K562 (cell line): Measurements from ENCODE around the gene PCBP3.
A peak's percentile ranks its signal among the peaks of the same experiment; 100 is the strongest.

Experiments used
- NFIC ChIP-seq: fragments of 450-650 bp; IDR thresholded peaks from 2 replicates; pipeline ENCODE4 v1.6.1; 2017; ENCODE audit warnings: mild to moderate bottlenecking, inconsistent platforms
- RHOXF2B ChIP-seq: fragments of 250-450 bp; sonication (Bioruptor Pico); conservative IDR thresholded peaks from 2 replicates; pipeline ENCODE4 v1.5.1; 2021
- ZNF717 ChIP-seq: fragments of 250-450 bp; sonication (Bioruptor Pico); IDR thresholded peaks from 2 replicates; pipeline ENCODE4 v1.5.0; 2021
- TF ChIP-seq, protein P1 (sequence below): fragments of 450-650 bp; IDR thresholded peaks from 2 replicates; pipeline ENCODE4 v1.6.1; 2016

DNA sequence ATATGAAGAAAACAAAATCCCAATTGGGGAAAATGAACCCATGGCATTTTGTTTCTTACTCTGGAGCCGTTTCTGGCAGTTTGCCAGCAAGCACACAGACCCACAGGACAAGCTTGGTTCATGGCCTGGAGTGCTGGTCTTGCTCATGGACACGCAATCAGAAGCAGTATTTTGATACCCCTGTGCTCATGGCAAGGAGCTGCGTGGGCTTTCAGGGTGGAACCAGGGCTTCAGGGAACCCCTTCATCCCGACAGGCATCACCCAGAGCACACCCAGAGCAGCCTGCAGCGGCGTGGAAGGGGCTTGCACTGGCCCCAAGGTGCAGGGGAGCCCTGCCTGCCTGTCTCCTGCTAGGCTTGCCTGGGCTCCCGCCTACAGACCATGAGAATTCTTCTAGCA lies 45.4 kb upstream of the PCBP3 start:
- TF ChIP-seq, protein P1, sequence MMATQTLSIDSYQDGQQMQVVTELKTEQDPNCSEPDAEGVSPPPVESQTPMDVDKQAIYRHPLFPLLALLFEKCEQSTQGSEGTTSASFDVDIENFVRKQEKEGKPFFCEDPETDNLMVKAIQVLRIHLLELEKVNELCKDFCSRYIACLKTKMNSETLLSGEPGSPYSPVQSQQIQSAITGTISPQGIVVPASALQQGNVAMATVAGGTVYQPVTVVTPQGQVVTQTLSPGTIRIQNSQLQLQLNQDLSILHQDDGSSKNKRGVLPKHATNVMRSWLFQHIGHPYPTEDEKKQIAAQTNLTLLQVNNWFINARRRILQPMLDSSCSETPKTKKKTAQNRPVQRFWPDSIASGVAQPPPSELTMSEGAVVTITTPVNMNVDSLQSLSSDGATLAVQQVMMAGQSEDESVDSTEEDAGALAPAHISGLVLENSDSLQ, result no peak
- TF ChIP-seq ZNF717 (CRISPR knock-in tag), result no peak
- no peak for TF ChIP-seq RHOXF2B (CRISPR knock-in tag)
- TF ChIP-seq NFIC, result peak; percentile 97
